HG03196 (cell line): ENCODE measurements around the gene WWOX.

Source experiments
- ATAC-seq: cut with Tn5 transposase; IDR thresholded peaks from one replicate; pipeline ENCODE4 v1.9.1; 2021; ENCODE audit not compliant: unreplicated experiment

WWOX gene

DNA sequence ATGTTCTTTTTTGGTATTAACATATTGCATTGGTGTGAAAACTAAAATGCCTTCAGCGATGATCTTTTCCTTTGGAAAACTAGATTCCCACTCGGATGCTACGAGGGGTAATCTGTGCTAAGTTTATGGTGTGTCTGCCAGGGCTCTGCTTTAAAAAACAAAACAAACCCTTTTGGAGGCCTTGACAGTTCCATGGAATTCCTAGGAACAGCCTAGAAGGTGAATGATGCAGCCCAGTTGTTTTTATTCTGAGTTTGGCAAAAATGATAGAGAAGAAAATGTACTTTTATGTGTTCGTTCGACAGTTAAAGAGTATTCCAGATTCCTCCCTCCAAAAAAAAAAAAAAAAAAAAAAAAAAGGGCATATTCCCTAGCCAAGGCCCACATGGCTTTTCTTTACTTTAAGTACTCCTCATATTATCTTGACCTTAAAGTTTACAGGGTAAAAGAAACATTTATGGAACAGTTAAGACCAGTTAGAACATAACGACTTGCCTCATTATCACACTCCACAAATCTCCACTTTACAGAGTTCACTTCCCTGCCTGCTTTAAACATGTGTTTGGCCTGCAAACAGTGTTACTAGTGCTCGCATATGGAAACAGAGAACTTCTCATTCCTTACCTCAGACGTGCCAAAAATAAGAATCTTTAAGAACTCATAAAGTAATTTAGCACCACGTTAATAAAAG, 159.1 kb downstream of the WWOX start:
- ATAC-seq = no peak

DNA sequence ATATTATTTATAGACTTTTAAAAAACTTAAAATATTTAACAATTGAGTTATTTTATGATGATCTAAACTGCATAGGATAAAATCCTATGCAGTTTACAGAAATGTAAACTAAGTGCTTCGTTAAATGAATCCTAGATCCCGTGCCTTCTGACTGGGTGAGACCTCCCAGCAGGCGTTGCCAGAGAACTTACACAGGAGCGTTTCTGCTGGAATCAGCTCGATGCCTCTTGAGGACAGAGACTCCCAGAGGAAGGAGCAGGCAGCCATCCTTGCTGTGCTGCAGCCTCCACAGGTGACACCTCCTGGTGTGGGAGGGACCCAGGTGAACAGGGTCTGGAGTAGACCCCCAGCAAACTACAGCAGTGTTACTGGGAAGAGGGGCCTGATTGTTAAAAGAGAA, 160.4 kb downstream of the WWOX start:
- no peak for ATAC-seq

DNA sequence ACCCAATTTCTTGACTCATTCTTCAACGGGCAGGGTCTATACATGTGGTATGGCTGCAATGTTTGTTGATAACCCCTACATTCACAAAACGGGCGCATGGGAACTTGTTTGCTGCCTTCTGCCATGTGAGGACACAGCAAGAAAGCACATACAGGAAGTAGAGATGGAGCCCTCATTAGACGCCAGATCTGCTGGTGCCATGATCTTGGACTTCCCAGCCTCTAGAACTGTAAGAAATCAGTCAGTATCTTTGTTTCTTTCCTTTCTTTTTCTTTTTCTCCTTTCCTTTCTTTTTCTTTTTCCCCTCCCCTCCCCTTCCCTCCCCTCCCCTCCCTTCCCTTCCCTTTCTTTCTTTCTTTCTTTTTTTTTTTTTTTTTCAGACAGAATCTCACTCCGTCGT, 165.2 kb downstream of the WWOX start:
- no peak for ATAC-seq

DNA sequence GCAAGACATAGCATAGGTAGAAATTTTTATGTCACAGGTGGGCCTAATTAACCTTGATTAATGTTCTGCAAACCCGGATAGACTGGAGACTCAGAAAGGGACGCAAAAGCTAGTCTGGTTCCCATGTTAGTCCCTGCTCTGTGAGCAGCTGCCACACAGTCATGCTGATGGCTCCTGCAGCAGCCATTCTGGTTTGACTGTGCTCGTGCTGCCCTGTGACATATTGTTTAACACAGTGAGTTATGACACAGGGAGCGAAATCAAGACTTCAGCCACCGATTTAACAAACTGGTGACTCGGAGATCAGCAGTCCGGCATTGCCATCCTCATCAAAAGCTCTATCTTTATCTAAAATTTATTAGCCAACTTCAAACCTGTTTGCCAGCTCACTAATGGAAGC, 169.8 kb downstream of the WWOX start:
- ATAC-seq = no peak

DNA sequence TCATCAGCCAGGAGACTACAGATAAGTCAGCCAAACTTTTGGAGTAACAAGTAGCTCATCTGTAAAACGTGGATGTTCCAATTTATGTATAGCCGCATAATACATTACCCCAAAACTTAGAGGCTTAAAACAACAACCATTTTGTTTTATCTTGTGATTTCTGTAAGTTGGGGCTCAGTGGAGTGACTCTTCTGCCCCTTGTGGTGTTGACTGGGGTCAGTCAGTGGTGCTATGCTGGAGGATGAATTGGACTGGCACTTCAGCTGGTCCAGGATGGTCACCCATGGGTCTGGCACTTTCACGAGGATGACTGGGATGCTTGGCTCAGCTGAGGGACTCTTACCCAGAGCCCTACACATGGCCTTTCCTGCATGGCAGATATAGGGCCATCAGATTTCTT, 172.5 kb downstream of the WWOX start:
- ATAC-seq = no peak

DNA sequence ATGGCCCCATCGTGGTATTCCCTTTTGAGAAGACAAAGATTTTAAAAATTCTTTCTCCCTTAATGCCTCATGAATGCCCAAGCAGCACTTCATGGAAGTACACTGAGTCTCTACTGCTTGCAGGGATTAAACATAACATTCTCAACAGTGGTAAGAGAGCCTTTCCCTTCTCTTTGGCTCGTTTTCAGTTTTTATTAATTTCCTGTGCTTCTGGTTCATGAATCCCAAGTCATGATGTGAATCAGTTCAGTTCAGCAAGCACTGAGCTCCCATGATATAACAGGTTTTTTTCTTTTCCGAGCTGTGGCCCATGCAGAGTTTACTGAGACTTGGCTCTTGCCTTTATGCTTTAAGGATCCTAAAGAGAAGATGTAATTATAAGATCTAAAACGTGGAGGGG, 175.3 kb downstream of the WWOX start:
- no peak for ATAC-seq

DNA sequence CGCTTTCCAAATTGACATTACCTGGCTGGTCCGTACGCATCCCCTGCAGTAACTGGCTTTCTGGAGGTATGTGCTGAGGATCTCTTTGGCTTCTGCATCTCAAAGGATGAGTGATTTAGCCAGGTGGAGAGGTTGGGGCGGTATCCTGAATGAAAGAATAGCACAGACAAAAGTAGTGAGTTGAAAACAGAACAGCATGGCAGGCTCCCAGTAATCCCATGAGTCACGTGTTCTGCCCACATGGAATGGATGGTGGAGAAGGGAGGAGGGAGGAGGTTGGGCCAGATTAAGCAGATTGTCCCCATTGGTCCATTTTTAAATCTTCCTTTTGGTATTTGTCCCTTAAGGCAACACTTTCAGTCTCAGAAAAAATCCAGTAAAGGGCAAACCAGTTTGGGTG, 176.0 kb downstream of the WWOX start:
- ATAC-seq = no peak

DNA sequence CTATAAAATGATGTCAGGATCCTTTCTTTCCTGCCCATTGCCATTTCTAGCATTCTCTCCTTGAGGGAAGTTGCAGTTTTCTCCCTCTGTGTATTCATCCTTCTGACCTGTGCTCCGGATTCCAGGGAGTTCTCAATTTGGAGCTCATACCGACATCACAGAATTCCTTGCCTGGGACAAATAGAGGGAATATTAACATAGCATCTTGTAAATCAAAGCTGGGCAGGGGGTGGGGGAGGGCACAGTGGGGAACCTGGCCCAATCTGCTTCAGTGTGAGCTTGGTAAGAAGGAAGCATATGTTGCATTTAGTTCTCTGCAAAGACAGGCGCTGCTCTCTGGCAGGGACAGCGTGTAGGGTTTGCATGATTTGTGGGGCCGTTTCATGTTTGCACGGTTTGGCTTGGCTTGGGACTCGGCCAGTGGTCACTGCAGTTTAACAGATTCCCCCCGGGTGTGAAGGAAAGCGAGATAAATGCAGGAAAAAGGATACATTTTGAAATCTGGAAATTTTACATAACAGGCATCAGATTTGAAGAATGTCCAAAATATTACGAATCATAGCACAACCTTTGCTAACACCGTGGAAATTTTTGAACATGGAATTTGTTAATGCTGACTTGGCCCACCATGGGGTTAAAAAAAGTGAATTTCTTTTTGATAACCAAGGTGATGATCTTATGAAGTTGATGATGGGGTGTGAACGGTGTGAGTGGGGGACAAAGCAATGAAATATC, 178.0 kb downstream of the WWOX start:
- ATAC-seq = no peak

DNA sequence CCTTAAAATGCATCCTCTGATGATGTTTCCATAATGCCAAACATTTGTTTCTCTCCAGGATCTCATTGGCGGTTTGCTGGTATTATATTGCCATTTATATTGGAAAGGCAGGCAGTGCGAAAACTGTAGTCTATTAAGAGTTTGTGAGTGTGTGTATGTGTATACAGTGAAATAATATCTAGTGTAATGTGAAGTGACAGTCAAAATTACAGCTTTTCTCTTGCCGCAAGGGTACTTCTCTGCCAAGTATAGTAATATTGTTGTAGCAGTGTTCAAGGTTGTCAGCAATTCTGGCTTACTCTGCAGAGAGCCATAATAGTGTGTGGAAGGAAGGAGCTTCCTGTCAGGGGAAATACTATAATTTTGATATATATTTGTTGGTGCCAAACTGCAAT, 178.6 kb downstream of the WWOX start:
- no peak for ATAC-seq

DNA sequence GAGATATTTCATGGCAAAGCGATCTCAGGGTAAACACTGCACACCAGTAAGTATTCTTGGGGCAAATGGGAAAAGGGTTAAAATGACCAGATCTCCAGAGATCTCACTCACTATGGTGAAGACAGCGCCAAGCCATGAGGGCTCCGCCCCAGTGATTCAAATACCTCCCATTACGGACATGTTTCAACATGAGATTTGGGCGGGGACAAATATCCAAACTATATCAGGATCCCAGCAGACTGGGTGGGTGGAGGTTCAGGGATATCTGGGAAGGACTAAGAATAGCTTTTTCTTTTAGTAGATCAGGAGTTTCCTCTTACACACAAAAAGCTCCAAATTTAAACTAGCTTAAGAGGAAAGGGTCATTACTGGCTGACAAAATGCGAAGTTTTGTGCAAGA, 181.7 kb downstream of the WWOX start:
- no peak for ATAC-seq

DNA sequence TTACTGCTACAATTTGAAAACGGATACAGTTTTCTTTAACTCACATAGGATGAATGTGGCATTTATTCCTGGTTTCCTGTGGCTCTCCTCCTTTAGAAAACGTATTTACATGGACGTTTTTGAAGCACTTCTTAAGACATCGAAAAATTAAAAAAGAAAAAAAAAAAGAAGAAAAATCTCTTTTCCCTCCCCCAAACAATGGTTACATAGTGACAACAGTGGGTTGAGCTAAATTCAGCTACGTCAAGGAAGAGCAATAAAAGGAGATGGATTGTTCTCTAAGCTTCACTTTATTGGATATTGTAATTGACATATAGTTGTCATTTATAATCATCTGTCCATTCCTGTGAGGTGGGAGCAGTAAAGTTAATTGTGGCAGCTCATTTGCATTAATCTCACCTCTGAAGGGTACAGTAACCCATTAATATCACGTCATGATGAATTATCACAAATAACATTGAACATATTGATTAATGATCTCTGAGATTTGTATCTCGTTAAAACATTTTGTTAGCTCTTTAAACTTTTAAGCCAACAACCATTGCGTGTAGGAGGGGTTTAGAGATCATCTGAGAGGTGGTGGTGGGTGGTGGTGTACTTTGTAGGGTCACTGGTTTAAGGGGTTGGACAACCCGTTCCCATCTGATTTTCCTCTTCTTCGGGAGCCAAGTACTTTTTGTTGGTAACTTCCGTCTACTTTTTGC, 184.2 kb downstream of the WWOX start:
- no peak for ATAC-seq

DNA sequence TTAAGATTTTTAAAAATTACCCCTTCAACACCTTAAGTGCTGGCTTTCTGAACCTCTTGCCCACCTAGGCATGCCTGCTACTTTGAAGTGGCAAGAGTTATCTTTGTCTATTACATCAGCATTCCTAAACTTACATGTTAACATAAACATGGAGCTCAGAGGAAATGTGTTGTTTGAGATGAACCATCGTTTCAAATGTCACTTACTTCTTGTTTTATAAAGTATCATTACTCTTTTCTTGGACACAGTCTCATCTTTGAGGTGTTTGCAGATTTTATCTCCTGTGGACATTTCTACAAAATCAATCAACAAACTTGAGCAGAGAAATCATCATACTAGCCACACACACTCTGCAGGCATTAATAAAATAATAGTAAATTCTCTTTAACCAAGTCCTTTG, 184.9 kb downstream of the WWOX start:
- ATAC-seq = no peak

DNA sequence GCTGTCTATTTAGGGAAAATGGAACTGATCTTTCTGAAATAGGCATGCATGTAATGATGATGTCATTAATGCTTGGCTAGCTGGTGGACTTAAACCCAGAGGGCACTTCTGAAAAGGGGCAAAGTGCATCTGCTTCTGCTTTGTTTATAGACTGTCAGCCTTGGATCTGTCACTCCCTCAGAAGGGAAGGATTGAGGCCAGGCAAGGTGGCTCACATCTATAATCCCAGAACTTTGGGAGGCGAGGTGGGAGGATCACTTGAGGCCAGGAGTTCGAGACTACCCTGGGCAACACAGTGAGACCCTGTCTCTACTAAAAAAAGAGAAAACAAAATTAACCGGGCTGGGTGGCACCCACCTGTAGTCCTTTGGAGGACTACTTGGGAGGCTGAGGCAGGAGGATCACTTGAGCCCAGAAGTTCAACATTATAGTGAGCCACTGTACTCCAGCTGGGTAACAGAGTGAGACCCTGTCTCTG, 185.5 kb downstream of the WWOX start:
- ATAC-seq = no peak

DNA sequence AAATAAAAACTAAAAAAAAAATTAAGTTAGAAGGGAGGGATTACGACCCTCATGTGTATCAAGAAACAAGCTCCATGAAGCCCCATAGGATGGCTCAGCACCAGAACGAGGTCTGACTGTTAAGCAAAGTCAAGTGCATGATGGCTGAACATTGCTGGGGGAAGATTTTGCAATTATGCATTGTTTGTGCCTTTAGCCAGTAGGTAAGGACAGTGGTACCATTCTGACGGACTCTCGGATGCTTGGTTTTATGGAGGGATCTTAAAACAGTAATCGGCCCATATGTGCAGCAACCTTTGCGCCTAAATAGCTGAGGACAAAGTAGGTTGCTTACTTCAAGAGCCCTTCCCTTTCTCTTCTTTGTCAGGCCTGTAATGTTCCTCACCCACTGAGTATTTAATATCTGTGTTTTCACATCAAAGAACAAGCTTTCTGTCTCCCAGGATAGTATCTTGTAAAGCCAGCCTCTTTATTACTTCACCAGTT, 186.0 kb downstream of the WWOX start:
- ATAC-seq = no peak

DNA sequence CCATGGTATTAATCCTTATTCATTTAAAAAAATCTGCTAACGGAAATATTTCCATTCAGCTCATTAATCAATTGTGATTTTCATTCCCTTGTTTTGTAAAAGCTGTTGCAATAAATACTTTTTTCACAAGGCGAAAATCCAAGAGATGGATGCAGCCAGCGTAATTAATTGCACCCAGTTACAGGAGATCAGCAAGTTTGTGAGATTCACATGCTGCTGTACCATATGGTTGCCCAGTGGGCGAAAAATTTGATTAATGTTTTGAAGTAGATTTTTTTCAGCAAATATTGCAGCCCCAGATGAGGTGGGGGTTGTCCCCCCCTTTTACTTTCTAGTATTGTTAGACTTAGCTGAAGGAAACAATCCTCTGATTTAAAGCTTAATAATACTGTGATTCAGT, 186.6 kb downstream of the WWOX start:
- no peak for ATAC-seq

DNA sequence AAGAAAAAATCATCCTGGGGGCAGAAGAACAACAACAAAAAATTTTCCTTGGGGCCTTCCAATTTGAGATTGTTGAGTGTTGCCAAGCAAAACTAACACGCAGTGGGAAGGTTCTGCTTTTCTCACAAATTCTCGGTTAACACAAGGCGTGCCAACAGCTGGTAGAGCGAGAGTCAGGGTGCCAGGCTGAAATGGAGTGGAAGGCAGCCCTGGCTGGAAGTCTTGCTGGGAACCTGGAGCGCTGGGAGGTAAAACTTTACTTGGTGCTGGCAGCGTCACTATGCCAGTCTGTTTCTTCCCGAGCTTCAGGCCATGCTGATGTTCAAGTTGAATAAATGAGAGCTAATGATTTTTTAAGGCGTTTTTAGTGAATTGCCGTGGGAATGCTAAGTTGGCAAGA, 189.4 kb downstream of the WWOX start:
- no peak for ATAC-seq

DNA sequence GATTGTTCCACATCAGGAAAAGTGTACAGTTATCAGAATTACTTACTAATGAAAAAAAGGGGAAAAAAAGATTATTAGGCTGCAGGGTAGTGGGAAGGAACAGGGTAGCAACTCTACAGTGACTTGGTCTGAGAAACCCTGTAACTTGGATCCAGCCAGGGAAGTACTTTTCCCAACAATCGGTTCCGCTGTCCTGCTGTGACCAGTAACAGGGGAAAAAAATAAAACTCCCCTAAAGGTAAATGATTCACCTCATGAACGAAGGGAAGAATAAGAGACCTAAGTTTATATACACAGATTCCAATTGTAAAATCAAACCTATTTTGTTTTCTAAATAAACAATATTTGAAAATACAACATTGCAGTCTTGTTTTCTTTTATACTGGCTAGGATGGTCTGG, 189.9 kb downstream of the WWOX start:
- no peak for ATAC-seq

DNA sequence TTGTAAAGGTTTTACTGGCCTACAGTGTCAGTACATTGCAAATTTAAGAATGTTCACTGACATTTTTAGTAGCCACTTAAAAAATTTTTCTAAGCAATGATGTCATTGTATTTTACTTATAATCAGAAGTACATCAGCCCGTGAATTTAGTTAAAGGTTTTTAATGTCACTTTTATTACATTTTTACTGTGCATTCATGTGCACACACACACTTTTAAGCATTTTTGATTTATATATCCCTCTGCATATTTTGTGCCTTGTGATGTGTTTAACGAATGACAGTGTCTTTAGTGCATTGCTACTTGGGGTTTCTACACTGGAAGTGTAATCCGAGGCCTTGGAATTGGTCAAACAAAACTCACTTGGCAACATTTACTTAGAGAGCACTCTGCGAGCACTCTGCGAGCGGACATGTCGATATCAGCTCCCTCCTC, 190.4 kb downstream of the WWOX start:
- ATAC-seq = no peak

DNA sequence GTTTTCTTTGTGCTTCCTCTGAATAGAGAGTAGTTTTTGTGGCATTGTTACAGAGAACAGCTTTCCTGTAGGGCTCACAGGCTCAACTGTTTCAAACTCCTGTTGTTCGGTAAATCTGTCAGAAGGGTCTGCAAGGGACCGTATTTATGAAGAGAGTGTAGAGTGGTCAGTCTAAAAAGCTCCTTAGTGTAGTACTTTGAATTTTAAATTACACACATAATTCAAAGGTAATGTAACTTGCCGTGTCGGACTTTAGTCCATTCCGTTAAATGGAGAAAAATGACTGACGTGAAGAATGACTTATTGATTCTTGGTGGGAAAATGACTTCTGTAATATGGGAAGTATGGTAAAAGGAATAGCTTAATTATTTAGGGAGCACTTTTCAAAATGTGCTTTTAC, 190.9 kb downstream of the WWOX start:
- ATAC-seq = no peak

DNA sequence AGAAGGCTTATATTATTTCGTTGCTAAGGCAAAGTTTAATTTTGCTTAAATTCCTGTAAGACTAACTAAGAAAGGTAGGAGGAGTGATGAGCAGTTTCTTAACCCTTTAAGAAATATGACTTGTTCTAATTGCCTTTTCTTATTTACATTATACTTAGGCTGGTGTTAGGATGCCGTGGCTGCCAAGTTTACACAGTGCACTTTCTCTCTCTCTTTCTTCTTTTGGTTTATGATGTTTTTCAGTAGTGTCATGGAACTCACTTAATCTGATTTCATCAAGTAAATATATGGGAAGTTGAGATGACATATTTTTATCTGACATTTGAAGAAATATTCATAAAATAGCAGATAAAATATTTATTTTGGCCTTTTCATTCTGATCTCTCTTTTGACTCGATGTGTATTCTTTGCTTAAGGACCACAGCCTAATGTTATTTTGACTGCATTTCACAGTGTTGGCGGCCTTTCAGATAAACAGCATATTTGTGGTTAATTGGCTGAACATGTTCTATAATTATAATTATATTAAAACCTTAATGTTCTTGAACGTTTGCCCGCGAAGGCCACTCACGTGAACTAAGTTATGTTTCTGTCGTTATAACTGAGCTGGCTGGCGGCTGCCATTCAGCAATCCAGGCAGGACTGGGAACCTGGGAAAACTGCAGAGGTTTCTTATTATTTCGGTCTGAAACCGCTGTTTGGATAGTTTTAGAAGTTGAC, 191.6 kb downstream of the WWOX start:
- no peak for ATAC-seq

DNA sequence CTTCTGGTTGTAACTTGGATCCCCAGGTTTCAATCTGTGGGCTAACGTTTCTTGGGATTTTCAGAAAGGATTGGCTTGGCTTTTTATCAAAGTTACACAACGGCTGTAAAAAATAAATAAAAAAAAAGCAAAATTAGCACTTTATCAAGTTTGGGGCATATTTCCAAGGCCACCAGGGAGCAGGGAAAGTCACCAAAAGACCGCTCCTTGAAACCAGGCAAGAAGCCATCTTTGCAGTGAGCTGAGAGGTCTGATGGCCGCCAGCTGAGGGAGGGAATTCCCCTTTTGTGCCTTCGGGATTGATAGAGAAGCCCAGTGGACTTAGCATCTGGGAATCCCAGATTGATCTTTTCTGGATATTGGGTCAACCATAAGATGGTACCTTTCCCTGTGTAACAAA, 192.2 kb downstream of the WWOX start:
- ATAC-seq = no peak
